G401.6 (cell line): ENCODE data around the gene NEDD1.

ENCODE experiments used
- FAIRE-seq: peaks from 2 replicates; lab custom pipeline; 2012; peaks lifted over from hg19 to GRCh38; lab: Jason Lieb, UNC

NEDD1 gene, protein sequence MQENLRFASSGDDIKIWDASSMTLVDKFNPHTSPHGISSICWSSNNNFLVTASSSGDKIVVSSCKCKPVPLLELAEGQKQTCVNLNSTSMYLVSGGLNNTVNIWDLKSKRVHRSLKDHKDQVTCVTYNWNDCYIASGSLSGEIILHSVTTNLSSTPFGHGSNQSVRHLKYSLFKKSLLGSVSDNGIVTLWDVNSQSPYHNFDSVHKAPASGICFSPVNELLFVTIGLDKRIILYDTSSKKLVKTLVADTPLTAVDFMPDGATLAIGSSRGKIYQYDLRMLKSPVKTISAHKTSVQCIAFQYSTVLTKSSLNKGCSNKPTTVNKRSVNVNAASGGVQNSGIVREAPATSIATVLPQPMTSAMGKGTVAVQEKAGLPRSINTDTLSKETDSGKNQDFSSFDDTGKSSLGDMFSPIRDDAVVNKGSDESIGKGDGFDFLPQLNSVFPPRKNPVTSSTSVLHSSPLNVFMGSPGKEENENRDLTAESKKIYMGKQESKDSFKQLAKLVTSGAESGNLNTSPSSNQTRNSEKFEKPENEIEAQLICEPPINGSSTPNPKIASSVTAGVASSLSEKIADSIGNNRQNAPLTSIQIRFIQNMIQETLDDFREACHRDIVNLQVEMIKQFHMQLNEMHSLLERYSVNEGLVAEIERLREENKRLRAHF

DNA sequence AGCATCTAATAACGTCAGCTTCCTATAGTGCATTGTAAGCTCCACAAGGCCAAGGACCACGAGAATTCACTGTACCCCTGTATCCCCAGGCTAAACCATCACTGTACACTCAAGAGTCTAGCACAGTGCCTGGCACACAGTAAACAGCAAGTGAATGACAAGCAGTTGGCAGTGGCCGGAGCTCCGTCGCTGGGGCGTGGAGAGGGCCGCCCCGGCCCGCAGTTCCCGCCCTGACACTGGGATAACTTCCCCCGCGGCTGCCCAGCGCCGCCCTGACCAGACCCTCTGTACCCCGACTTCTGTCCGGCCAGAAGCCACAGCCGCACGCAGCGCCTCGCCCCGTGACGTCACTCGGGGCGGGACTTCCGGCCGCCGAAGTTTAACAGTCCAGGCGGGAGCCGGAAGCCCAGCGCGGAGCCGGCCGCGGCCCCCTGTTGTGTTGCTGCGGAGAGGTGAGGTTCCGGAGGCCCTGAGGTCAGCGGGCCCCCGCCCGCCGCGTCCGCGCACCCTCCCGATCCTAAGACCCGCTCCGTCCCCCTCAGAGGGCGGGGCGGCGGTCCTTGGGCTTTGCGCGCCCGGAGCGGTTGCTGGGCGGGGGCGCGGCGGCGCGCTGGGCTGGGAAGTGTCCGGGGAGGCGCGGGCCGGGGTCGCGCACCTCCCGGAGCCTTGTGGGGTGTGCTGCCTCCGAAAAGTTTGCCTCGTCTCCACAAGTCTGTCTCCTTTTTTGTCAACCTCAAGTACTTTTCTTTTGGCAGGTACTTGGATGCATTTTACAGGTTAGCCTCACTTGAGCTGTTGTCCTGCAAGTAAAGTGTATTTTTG is at the start of gene NEDD1:
NEDD1 (plus strand) TSS at position 409 of the 822 bp plus-strand sequence. CDS start 2,503 bp downstream, outside the sequence.
- FAIRE-seq, result no peak

DNA sequence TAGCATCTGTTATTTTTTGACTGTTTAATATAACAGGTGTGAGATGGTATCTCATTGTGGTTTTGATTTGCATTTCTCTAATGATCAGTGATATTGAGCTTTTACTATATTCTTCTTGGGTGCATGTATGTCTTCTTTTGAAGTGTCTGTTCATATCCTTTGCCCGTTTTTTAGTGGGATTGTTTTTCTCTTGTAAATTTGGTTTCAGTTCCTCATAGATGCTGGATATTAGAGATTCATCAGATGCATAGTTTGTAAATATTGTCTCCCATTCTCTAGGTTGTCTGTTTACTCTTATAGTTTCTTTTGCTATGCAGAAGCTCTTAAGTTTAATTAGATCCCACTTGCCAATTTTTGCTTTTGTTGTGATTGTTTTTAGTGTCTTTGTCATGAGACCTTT is 48.9 kb upstream of the NEDD1 start:
- FAIRE-seq, result no peak

DNA sequence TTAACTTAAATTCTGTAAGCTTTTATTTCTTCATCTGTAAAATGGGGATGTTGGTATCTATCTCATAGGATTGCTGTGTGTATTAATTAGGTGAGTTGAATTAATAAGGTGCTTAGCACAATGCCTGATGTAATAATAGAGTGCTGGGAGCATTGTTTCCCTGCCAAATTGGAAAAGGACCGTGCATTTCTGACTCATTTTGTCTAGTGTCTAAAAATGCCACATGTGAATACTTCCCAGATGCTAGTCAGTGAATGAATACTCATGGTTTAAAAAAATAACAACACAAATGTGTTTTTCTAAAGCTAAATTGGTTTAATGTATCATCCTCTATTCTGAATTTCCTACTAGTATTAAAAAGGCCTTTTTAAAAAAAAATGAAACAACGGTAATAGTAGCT is 45.4 kb upstream of the NEDD1 start:
- FAIRE-seq, result no peak

DNA sequence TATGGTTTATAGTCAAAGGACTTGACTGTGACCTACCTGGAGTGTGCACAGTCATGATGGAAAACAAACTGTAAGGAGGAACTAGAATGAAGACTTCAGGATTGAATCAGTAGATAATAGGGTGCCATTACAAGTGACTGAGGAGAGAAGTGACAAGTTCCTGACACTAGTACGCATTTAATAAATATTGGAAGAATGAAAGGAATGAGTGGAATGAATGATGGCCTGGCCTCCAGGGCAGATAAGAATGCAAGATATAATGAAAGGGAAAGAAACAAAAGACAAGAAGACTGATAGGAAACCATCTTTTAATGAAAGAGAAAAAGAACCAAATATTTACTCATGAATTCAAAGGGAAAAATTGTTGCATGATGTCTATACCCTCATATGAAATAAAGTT is 44.7 kb upstream of the NEDD1 start:
- no peak for FAIRE-seq

DNA sequence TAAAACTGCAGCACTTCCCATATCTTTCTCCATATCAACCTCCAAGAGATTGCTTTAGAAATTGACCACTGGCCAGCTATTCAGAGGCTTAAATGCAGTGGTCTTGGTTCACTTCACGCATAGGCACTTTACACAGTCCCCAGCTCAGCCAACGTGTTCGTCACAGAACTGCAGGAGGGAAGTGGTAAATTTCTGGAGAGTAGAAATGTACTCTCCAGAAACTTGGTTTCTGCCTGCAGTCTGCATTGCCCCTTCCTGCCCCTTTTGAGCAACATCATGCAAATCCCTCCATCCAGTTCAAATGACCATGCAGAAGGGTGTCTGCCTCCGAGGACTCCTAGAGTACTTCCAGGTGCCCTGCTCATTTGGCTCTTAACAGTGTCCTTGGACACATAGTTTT is 42.7 kb upstream of the NEDD1 start:
- FAIRE-seq, result no peak

DNA sequence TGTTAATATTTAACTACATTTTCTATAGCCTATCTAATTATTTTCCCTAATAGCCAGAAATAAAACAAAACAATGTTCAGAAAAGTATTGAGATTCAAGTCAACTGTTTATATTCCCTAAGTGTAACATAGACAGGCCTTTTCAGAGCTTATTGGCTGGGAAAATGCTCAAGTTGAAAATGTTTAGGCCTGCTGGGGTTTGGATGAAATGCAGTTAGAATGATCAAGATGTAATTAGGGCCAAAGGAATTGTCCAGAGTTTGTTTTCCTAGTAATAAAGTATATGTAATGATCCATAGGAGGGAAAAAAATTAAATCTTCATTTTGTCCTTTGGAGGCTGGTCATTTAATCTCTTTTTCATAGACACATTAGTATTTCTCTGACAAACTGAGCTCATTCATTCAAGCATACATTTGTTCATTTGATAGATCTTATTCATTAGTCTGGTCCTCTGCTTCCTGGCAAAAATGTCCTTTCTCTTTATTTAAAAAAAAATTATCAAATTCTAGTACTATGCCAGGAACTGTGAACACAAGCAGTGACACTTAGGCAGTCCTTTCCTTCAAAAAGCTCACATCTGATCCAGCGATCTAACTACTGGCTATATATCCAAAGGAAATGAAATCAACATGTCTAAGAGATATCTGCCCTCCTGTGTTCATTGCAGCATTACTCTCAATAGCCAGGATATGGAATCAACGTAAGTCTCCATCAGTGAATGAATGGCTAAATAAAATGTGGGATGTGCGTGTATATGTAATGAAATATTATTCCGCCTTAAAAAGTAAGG is 40.1 kb upstream of the NEDD1 start:
- FAIRE-seq, result no peak

DNA sequence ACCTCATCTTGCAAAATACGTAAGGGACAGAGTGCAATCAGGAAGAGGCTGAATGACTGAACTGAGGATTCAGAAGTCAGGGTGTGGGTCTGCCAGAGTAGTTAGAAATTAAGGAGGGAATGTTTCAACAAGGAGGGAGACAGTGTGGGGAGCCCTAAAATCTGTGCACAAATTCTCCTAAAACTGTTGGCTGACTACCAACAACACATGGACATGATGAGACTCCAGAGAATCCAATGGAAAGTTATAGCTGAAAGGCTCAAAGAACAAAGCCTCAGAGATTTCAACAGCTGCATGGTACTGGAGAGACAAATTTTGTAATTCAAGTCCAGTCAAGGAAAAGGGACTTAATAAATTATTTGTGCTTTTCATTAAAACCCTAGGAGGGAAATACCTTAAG is 36.1 kb upstream of the NEDD1 start:
- FAIRE-seq, result no peak

DNA sequence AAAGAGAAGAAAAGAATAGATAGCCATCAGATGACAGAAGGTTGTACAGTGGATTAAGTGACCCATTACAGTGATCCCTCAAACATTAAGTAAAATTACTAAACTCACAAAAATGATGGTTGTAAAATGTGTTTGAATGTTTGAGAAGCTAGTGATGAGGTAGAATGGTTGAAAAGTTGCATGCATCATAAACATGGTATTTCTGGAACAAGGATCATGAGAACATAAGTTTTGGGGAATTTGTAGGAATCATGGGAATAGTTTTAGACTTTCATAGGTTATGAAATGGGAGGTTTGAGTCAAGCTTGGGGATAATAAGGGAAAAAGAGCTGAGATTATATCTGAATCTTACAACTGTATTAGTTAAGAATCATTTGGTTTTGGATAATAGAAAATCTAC is 34.1 kb upstream of the NEDD1 start:
- FAIRE-seq, result no peak

DNA sequence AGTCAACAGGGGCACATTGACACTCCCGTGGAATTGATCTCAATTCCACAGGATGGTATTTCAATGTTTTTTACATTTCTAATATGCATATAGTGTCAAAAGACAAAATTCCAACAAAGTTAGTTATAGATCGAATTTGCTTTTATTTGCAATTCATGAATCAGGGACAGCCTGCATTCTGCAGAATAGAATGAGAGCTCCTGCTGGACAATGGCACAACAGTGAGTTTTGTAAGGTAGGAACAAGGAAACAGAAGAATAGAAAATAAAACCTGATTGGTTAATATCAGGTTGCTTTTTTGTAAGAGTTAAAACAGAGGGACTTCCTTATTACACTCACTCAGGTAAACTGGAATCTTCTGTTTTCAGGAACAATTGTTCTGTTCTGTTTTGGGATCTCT is 32.8 kb upstream of the NEDD1 start:
- FAIRE-seq, result no peak

DNA sequence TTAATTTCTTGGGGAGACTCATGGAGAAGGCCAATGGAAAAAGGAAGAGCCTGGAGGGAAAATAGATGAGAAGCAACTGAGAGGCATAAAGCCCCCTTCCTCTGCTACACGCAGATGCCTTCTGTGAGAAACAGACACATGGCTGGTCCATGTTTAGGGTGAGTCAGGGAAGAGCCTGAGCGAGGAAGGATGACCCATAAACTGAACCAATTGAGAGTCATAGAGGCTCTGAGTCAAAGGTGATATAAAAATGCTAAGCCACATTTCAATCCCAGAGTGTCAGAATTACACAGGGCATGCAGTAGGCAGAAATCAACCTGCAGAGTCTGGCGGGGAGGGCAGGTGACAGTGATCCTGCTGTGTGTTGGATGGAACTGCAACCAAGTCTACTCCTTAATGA is 30.1 kb upstream of the NEDD1 start:
- FAIRE-seq, result no peak

DNA sequence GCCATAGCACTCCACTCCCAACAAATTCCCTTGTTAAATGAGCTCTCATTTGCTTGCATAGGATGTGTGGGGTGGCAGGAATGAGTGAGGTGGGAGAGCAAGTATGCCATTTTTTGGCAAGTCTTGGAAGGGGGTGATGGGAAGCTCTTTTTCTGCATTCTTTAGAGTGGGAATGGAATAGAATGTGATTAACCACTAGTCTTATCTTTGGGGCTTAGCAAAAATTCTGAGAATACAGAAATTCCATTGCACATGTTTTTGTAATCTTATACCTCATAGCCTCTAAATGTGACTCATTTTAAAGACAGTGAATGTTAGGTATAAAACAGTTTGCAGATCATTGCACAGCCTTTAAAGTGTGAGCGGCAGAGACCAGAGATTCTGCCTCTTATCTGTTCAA is 28.4 kb upstream of the NEDD1 start:
- no peak for FAIRE-seq

DNA sequence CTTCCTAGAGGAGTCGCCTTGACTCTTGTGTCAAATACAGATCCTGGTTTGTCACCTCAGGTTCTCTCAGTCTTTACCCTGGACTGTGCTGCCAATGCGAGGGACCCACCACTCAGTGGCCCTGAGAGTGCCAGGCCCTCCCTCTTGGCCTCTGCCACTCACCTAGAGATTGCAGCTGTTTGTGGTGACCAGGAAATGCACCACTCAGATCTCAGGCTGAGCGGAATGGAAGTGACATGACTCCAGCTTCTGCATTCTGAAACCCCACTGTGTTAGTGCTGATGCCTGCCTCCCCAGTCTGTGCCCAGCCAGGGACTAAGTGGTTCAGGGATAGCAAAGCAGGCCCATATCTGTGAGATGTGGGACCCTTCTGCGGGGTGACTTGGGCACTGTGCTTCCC is 27.8 kb upstream of the NEDD1 start:
- no peak for FAIRE-seq

DNA sequence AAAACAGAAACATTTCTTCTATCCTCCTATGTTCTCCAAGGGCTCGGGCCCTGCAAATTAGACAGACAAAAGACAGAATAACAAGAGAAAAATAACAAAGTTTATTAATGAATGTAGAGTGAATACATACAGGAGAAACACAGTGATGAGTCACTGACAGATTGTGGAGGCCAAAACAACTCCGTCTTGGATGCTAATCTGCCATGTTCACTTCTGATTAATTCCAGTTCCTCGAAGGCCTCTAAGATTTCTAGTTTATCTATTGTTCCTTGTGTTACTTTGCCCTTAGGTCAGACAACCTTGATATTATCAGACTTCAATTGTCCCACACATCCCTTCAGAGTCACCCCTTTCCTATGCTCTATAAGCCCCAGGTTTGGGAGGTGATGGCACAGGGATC is 26.8 kb upstream of the NEDD1 start:
- FAIRE-seq, result no peak

DNA sequence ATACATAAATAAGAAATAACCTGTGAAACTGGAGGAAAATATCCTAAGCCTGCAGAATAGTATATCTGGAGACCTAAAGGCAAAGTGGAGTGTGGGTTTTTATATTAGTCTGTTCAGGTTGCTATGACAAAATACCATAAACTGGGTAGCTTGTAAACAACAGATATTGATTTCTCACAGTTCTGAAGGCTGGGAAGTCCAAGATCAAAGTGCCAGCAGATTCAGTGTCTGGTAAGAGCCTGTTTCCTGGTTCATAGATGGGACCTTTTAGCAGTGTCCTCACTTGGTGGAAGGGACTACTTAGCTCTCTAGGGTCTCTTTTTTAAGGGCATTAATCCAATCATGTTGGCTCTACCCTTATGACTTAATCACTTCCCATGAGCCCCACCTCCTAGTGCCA is 25.4 kb upstream of the NEDD1 start:
- FAIRE-seq, result no peak

DNA sequence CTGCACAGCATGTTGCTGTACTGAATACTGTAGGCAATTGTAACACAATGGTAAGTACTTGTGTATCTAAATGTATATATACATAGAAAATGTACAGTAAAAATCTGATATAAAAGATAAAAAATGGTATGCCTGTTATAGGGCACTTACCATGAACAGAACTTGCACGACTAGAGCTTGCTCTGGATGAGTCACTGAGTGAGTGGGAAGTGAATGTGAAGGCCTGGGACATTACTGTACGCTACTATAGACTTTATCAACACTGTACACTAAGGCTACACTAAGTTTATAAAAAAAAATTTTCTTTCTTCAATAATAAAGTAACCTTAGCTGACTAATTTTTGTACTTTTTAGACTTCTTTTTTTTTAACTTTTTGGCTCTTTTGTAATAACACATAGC is 24.2 kb upstream of the NEDD1 start:
- no peak for FAIRE-seq

DNA sequence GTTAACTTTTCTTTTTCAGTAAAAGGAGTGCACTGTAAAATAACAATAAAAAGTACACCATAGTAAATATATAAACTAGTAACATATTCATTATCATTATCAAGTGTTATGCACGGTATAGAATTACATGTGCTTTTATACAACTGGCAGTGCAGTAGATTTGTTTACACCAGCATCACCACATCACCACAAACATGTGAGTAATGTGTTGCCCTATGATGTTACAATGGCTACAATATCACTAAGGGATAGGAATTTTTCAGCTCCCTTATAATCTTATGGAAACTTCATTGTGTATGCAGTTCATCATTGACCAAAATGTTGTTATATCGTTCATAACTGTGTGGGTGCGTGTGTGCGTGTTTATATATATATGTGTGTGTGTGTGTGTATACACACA is 23.5 kb upstream of the NEDD1 start:
- no peak for FAIRE-seq

DNA sequence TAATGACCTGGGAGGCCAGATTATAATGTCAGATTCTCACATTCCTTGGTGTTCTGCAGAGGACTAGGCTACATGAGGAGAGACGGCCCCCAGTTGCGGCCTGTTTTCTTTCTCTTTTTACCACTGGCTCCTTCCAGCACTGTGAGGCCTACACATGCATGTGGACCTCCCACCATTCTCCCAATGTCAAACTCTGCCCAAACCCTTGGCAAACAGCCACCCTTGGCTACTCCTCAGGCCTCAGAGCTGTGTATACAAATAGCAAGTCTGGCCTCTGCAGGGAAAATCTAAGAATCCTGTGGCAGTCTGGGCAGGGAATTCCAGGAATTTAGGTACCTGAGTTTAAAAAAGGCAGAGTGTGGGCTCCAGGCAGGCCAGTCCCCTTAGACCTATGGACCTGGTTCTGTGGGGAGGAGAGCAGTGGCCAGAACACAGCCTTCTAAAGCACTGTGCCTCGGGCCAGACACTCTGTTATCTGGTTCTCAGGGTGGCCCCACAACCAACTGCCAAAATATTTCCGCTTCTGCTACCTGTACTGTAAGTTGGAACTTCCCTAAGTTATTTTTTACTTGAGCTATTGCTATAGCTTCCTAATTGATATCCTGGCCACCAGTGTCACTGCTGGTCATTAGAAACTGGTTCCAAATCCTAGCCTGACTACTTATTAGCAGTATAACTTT is 19.9 kb upstream of the NEDD1 start:
- no peak for FAIRE-seq

DNA sequence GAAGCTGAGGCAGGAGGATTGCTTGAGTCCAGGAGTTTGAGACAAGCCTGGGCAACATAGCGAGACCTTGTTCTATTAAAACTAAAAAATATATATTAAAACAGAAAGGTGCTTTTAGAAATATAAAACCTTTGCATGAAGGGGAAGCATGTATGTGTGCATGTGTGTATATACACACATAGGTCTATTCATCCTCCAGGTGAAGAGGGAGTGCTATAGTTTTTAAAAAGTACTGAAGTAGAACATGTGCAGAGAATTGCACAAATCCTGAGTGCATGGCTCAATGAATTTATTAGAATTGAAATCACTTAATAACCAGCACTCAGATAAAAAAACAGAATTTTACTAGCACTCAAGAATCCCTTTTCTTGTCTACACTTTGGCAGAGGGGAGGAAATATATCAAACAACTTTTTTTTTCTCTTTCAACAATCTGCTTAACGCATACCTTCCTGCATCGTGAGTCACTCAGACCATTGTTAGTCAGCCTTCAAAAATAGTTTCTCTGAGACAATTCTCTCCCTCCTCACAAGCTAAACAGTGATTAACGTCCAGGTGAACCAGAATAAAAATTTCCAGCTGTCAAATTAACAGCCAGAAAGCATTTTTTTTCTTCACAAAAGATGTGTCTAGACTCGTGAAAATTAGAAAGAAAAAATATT is 17.7 kb upstream of the NEDD1 start:
- FAIRE-seq, result no peak

DNA sequence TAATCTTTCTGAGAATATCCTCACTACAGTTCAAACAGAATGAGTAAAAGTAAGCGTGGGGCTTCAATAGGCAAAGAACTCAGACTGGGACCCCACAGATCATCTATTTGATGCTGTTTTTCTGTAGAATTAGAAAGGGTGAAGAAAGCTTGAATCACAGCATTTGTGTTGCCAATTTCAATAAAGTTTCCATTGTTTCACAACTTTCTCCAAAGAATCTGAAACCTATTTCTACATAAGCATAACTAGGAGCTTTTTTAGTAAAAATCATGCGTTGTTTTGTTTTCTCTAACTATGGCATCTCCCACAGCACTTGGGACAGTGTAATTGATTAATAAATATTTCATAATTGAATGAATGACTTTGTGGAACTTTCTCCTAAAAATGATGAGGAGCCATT is 16.7 kb upstream of the NEDD1 start:
- FAIRE-seq, result no peak

DNA sequence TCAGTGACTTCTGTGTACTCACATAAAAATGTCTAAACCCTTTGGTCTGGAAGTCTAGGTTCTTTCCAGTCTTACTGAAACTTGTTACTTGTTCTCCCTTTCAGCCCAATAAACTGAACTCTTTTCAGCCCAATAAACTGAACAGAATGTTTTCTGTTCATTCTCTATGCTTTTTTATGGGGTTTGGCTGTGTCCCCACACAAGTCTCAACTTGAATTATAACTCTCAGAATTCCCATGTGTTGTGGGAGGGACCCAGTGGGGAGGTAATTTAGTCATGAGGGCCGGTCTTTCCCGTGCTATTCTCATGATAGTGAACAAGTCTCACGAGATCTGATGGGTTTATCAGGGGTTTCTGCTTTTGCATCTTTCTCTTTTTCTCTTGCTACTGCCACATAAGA is 15.0 kb upstream of the NEDD1 start:
- no peak for FAIRE-seq

DNA sequence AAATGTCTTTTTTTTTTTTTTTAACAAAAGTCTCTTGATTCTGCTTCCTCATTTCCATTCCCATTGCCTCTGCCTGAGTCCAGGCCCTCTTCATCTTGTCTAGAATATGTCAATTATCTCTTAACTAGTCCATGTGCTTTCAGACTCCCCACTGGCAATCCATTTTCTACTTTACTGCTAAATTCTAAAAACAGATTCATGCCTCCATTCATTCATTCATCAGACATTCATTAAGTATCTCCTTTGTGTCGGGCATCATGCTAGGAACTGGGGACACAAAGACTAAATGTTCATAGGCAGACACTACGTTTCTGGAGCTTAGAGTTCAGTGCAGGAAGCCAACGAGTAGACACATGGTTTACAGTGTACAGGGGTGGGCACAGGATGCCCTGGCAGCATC is 9.6 kb upstream of the NEDD1 start:
- FAIRE-seq, result no peak
